ENCODE measurements around the gene CHST14. TPM values are rescaled to one million over a fixed set of nuclear protein-coding genes. Genes with fewer than 3 reads are reported as not detected.
A peak's percentile ranks its signal among the peaks of the same experiment; 100 is the strongest.

Gene CHST14
- total RNA-seq, 2 experiments from 2014 or later: 4.3 to 5.1 TPM

GRCh38 chr15:40471105-40471807 is 472 bp downstream of the CHST14 start:
- intact Hi-C loops (cut with micrococcal nuclease): no loop called here
- POLR2A ChIA-PET: interaction anchor here (1.0 to 1.8 kb wide), 3 partner anchors 17 to 98 kb away, joined by 3 to 8 read pairs (median 3); partner anchors contain the start of gene RPUSD2
- peak; percentile 38 for DNase-seq
- CTCF ChIA-PET: interaction anchor here (1.1 to 1.6 kb wide), 2 partner anchors 26 to 103 kb away, joined by 3 read pairs; no protein-coding TSS in a partner anchor
- ATAC-seq: peak; percentile 48
- Mint-ChIP-seq H3K36me3 (ENCODE audit: low read depth) (peaks cover 5% of the 10 kb centered on the region), H3K4me3 (peak overlapping the region; percentile 83), H3K4me1 (ENCODE audit: low read depth) (peaks cover 35% of the 10 kb centered on the region), H3K27me3 (no peaks in the 10 kb centered on the region), H3K9me3 (no peaks in the 10 kb centered on the region), H3K27ac (peak overlapping the region; percentile 85)
- TF ChIP-seq CTCF (IDR thresholded peaks at IDR 0.05): no peak

- Mint-ChIP-seq H3K9me3 (no peaks in the 10 kb centered on the region), H3K27ac (peak overlapping the region; percentile 85), H3K4me3 (peak overlapping the region; percentile 83), H3K4me1 (ENCODE audit: low read depth) (peaks cover 30% of the 10 kb centered on the region), H3K27me3 (no peaks in the 10 kb centered on the region), H3K36me3 (ENCODE audit: low read depth) (peaks cover 2% of the 10 kb centered on the region)
- DNase-seq (no peak), ATAC-seq (peak; percentile 40)
- TF ChIP-seq CTCF (IDR thresholded peaks at IDR 0.05): no peak
- intact Hi-C loops (cut with micrococcal nuclease): no loop called here
- ChIA-PET CTCF (interaction anchor here (0.8 kb wide), 1 partner anchor 50 kb away, joined by 4 read pairs; no protein-coding TSS in a partner anchor), POLR2A (interaction anchor here (0.8 to 1.5 kb wide), 2 partner anchors 32 to 644 kb away, joined by 3 read pairs; partner anchors contain the start of gene INO80)
These were observed 995 bp downstream of the CHST14 start for GRCh38 chr15:40471808-40472150.

DNA sequence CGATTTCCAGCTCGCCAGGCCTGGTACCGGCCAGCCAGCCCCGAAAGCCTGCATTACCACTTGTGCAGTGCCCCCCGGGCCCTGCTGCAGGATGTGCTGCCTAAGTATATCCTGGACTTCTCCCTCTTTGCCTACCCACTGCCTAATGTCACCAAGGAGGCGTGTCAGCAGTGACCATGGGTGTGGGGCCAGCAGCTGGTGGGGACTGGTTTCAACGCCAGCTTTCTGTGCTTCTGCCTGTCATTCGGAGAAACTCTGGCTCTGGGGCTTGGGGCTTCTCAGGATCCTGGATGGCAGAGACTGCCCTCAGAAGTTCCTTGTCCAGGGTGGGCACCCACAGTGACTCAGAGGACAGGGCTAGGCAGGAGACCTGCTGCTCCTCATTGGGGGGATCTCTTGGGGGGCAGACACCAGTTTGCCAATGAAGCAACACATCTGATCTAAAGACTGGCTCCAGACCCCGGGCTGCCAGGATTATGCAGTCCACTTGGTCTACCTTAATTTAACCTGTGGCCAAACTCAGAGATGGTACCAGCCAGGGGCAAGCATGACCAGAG is 1.5 kb downstream of the CHST14 start:
- intact Hi-C loops (cut with micrococcal nuclease): no loop called here
- ChIA-PET CTCF (interaction anchor here (0.8 kb wide), 1 partner anchor 51 kb away, joined by 4 read pairs; no protein-coding TSS in a partner anchor), POLR2A (interaction anchor here (0.8 to 1.5 kb wide), 2 partner anchors 33 to 644 kb away, joined by 3 read pairs; partner anchors contain the start of gene INO80)
- Mint-ChIP-seq H3K9me3 (no peaks in the 10 kb centered on the region), H3K4me3 (peak overlapping the region; percentile 83), H3K4me1 (ENCODE audit: low read depth) (peaks cover 27% of the 10 kb centered on the region), H3K27me3 (no peaks in the 10 kb centered on the region), H3K36me3 (ENCODE audit: low read depth) (no peaks in the 10 kb centered on the region), H3K27ac (peak overlapping the region; percentile 85)
- DNase-seq: no peak
- ATAC-seq: no peak
- no peak for TF ChIP-seq CTCF (IDR thresholded peaks at IDR 0.05)

DNA sequence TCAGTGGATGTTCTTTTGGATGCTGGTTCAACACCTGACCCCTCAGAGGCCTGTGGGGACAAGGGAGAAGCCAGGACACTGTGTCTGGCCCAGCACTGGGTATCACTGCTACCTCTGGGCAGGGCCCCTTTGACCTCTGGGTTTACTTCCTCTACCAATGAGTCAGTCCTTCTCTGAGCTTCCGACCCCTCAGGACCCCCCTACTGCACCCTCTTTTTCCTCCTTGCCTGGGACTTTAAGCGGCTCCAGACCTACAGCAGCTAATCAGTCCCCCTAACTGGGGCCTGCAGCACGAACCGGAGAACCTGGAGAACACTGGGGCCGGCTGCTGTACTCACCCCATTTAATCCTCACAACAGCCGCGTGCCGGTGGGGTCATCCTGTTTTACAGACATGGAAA is 3.8 kb downstream of the CHST14 start:
- TF ChIP-seq CTCF (IDR thresholded peaks at IDR 0.05): no peak
- Mint-ChIP-seq H3K27me3 (no peaks in the 10 kb centered on the region), H3K9me3 (no peaks in the 10 kb centered on the region), H3K27ac (no peak overlapping the region), H3K36me3 (ENCODE audit: low read depth) (no peaks in the 10 kb centered on the region), H3K4me1 (ENCODE audit: low read depth) (peaks cover 18% of the 10 kb centered on the region), H3K4me3 (no peak overlapping the region)
- ChIA-PET CTCF (interaction anchor here (1.1 to 1.9 kb wide), 2 partner anchors 137 to 201 kb away, joined by 3 to 6 read pairs; no protein-coding TSS in a partner anchor), POLR2A (no interaction called here)
- DNase-seq: no peak
- ATAC-seq: no peak
- intact Hi-C loops (cut with micrococcal nuclease): no loop called here

Measured in activated CD8-positive, alpha-beta T cell treated with anti-CD3 and anti-CD28 coated beads for 36 hours (primary cell).